Measurements from ENCODE around the gene TMEM60. TPM values are rescaled to one million over a fixed set of nuclear protein-coding genes. Genes with fewer than 3 reads are reported as not detected.

TMEM60 gene
- total RNA-seq, 6 donors from 2014 or later, result 8.7 to 19.7 (median 19.1) TPM; not detected in 1

- TF ChIP-seq EP300 (IDR thresholded peaks at IDR 0.05) (no peak), POLR2AphosphoS5 (IDR thresholded peaks at IDR 0.05) (no peak), POLR2A (IDR thresholded peaks at IDR 0.05) (no peak), CTCF (IDR thresholded peaks at IDR 0.05) (no peak)
- DNase-seq (no peak), ATAC-seq (ENCODE audit: low FRiP score in 2 of 2) (no peak)
- Histone ChIP-seq H3K4me1 (no peaks in the 10 kb centered on the region), H3K4me3 (no peak overlapping the region), H3K36me3 (peaks cover 0 to 5% (median 1%) of the 10 kb centered on the region in 4 donors), H3K27me3 (no peaks in the 10 kb centered on the region), H3K9me3 (peaks cover 3 to 30% (median 21%) of the 10 kb centered on the region in 4 donors), H3K27ac (no peak overlapping the region)
Observed at GRCh38 chr7:77819021-77819420, 20.8 kb upstream of the TMEM60 start.

GRCh38 chr7:77813180-77813579, 14.9 kb upstream of the TMEM60 start:
- H3K27ac ChIP-seq, result no peak overlapping the region
- peaks cover 0 to 5% (median 2%) of the 10 kb centered on the region in 4 donors for H3K4me1 ChIP-seq
- H3K4me3 ChIP-seq, result no peak overlapping the region
- H3K36me3 ChIP-seq, result peaks cover 0 to 5% (median 0%) of the 10 kb centered on the region in 4 donors
- no peaks in the 10 kb centered on the region for H3K27me3 ChIP-seq
- peaks cover 0 to under 1% (median 0%) of the 10 kb centered on the region in 4 donors for H3K9me3 ChIP-seq
- DNase-seq (no peak), ATAC-seq (ENCODE audit: low FRiP score in 2 of 2) (no peak)
- TF ChIP-seq CTCF (IDR thresholded peaks at IDR 0.05) (no peak), POLR2A (IDR thresholded peaks at IDR 0.05) (no peak), EP300 (IDR thresholded peaks at IDR 0.05) (no peak), POLR2AphosphoS5 (IDR thresholded peaks at IDR 0.05) (no peak)
- 83 to 90% methylated on average over 2 of the region's 2 CpGs for WGBS, 2 donors

DNA sequence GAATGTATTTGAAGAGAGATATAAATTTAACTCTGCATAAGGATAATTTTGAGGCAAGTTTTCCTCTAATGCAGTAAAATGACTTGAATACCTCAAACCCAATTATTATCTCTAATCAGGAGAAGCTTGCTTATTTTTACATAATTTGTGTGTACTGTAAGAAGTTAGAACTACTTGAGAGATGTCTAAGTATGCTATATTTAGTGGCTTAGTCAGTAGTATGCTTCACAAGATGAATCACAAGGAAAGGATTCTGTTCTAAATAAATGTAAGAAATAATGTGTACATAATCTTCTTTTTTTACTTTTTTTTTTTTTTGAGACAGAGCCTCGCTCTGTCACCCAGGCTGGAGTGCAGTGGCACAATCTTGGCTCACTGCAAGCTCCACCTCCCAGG, 14.1 kb upstream of the TMEM60 start:
- H3K4me3 ChIP-seq, result no peak overlapping the region
- peaks cover 0 to 5% (median 2%) of the 10 kb centered on the region in 4 donors for H3K4me1 ChIP-seq
- 69 to 85% methylated on average over 1 of the region's 1 CpG for WGBS, 2 donors
- H3K27me3 ChIP-seq, result no peaks in the 10 kb centered on the region
- peaks cover 0 to 5% (median 0%) of the 10 kb centered on the region in 4 donors for H3K36me3 ChIP-seq
- H3K9me3 ChIP-seq, result peaks cover 0 to 2% (median 1%) of the 10 kb centered on the region in 4 donors
- H3K27ac ChIP-seq, result no peak overlapping the region
- ATAC-seq (ENCODE audit: low FRiP score in 2 of 2) (no peak), DNase-seq (no peak)
- no peak for TF ChIP-seq CTCF (IDR thresholded peaks at IDR 0.05)
- no peak for TF ChIP-seq POLR2A (IDR thresholded peaks at IDR 0.05)
- no peak for TF ChIP-seq EP300 (IDR thresholded peaks at IDR 0.05)
- no peak for TF ChIP-seq POLR2AphosphoS5 (IDR thresholded peaks at IDR 0.05)

DNA sequence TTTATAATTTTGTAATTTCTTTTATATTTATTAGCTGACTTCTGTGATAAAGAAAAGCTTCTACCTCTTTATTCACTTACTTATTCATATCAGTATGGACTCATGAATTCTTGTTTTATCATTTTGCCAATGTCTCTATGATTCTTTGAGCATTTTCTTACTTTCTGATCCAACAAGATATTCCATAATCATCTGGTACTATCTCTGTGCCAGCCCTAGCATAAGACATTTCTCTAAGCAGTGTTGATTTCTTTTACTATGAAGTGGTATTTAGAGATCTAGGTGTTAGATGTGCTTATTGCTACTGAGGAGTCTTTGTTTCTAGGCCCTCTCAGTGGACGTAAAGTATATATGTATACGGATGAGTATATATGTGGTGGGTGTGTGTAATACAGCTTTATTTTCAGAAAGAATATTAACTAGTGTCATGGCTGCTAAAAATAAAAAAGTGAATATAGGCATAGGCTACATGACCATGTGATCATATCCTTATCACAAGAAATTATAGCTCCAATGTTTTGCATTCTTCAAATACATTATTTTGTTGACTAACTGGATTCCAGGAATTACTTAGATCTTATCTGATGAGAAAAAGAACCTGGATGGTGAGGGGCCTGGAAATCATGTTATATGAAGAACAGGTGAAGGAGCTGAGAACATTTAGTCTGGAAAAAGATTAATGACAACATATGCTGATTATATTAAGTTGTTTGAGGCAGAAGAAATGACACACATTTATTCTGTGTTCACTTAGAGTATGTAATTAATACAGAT, 13.5 kb upstream of the TMEM60 start:
- WGBS, 2 donors, result 87 to 92% methylated on average over 2 of the region's 2 CpGs
- Histone ChIP-seq H3K9me3 (peaks cover 0 to 6% (median 5%) of the 10 kb centered on the region in 4 donors), H3K27me3 (no peaks in the 10 kb centered on the region), H3K36me3 (peaks cover 0 to 2% (median 0%) of the 10 kb centered on the region in 4 donors), H3K27ac (no peak overlapping the region), H3K4me1 (peaks cover 0 to 5% (median 2%) of the 10 kb centered on the region in 4 donors), H3K4me3 (no peak overlapping the region)
- ATAC-seq (ENCODE audit: low FRiP score in 2 of 2) (no peak), DNase-seq (no peak)
- TF ChIP-seq POLR2A (IDR thresholded peaks at IDR 0.05) (no peak), EP300 (IDR thresholded peaks at IDR 0.05) (no peak), POLR2AphosphoS5 (IDR thresholded peaks at IDR 0.05) (no peak), CTCF (IDR thresholded peaks at IDR 0.05) (no peak)
